Skin epidermis (tissue), 12 donors: ENCODE measurements around the gene TRAF3IP3.

Experiments used
- H3K27ac ChIP-seq, 21 experiments: fragments of 200-600 bp; sonication (generic) in 11 of 21; one replicate each; pipeline ENCODE4 v1.5.0; 2020; ENCODE audit warnings: mild to moderate bottlenecking in 3 of 21, inconsistent platforms in 2 of 21, moderate library complexity in 2 of 21
- H3K4me3 ChIP-seq, 7 experiments: fragments of 200-600 bp; sonication (generic) in 2 of 7; one replicate each; pipeline ENCODE4 v1.5.0; 2020; ENCODE audit warnings: inconsistent platforms in 2 of 7, mild to moderate bottlenecking in 2 of 7, moderate library complexity in 1 of 7

Gene TRAF3IP3

DNA sequence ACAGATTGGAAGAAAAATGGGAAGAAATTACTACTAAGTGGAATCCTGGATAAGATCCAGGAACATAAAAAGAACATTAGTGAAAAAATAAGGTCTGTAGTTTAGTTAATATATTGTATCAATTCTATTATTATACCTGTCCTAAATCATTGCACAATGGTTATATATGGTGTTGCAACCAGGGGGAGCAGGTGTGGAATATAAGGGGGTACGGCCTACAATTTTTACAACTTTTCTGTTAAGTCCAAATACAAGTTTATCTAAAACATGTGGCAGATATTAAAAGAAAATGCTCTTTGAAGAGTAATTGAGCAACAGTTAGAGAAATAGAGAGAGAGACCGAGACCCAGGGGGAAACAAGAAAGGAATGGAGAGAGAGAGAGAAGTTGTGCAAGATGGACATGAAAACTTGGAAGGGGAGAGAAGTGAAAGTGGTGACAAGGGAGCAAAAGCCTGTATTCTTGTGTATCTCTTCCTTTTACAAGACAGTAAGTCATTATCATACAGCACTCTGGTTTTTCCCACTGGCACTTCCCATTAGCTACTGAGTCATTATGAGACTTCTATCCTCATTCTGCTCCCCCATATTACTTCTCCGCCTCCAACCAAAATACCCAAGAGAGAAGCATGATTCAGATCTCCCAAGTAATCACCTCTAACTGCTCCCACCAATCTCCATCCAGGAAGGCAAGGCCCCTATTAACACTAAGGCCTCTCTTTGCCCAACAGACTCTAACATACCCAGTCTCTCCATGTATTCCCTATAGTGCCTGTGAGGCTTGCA lies 22.3 kb upstream of the TRAF3IP3 start:
- H3K27ac ChIP-seq: peak overlapping the region in 1 of 21 experiments; percentile 10
- no peak overlapping the region for H3K4me3 ChIP-seq

GRCh38 chr1:209736490-209737117 lies 19.2 kb upstream of the TRAF3IP3 start:
- Histone ChIP-seq H3K4me3 (no peak overlapping the region), H3K27ac (no peak overlapping the region)

GRCh38 chr1:209737118-209737505 lies 18.7 kb upstream of the TRAF3IP3 start:
- Histone ChIP-seq H3K4me3 (no peak overlapping the region), H3K27ac (no peak overlapping the region)

DNA sequence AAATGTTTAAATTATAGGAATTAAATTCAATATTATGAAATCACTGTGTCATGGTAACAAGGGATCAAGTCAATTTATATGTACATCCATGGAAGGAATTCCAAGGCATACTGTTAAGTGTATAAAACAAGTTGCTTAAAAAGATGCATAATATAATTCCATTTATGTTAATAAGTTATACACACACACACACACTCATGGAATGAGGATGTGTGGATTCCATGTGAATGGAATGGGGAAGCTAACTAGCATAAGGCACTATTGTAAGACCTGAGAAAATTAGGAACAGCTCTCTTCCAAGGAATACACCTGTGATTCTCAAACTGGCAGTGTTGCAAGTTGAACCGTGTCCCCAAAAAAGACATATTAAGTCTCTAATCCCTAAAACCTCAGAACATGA lies 17.6 kb upstream of the TRAF3IP3 start:
- H3K27ac ChIP-seq: no peak overlapping the region

GRCh38 chr1:209741193-209741592 lies 14.7 kb upstream of the TRAF3IP3 start:
- Histone ChIP-seq H3K27ac (no peak overlapping the region), H3K4me3 (no peak overlapping the region)

More for the DNA sequence above, 17.6 kb upstream of the TRAF3IP3 start:
- no peak overlapping the region for H3K4me3 ChIP-seq

- no peak overlapping the region for H3K4me3 ChIP-seq
- H3K27ac ChIP-seq: peak overlapping the region in 2 of 21 experiments; percentile 21 to 71
Measured at GRCh38 chr1:209741889-209742288, 14.0 kb upstream of the TRAF3IP3 start.

DNA sequence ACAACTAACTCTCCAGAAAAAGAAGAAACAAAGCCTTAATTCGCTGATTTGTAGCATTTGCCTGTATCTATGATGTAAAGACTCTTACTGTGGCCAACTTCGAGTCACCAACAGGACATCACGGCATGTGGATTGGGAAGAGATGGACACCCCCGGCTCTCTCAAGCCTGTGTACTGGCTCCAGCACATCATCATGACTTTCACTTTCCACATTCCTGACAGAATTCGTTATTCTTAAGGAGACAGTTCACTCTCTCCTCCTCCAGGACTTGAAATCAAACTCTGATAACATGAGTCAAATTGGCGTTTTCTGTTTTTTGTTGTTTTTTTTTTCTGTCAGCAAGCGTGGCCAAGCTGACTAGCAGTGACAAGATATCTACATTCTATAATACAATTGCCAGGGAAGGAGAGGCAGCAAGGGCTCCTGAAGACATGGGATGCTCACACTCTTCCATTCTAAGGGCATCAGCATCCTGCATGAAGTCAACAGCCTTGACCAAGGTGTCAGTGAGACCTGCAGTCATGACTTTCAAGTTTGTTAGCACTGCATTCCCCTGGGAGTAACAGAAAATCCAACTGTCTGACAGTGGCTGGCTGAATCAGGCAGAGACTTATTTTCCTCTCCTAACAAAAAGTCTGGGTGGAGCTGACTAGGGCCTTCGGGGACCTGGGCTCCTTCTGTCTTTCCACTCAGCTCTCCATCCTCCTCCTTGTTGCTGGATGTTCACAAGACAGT lies 13.3 kb upstream of the TRAF3IP3 start:
- H3K4me3 ChIP-seq: no peak overlapping the region
- H3K27ac ChIP-seq: peak overlapping the region in 2 of 21 experiments; percentile 10 to 71

GRCh38 chr1:209743145-209743482 lies 12.7 kb upstream of the TRAF3IP3 start:
- H3K27ac ChIP-seq: peak overlapping the region in 2 of 21 experiments; percentile 8 to 10
- no peak overlapping the region for H3K4me3 ChIP-seq

- H3K4me3 ChIP-seq: no peak overlapping the region
- peak overlapping the region in 1 of 21 experiments; percentile 31 for H3K27ac ChIP-seq
Measured at GRCh38 chr1:209746451-209747165, 9.2 kb upstream of the TRAF3IP3 start.

GRCh38 chr1:209747580-209748262 lies 8.1 kb upstream of the TRAF3IP3 start:
- peak overlapping the region in 12 of 21 experiments; percentile 9 to 83 (median 44) for H3K27ac ChIP-seq

GRCh38 chr1:209748620-209749019 lies 7.2 kb upstream of the TRAF3IP3 start:
- peak overlapping the region in 5 of 21 experiments; percentile 16 to 83 (median 72) for H3K27ac ChIP-seq

More at GRCh38 chr1:209747580-209748262, 8.1 kb upstream of the TRAF3IP3 start:
- peak overlapping the region; percentile 0 to 34 (median 19) for H3K4me3 ChIP-seq

DNA sequence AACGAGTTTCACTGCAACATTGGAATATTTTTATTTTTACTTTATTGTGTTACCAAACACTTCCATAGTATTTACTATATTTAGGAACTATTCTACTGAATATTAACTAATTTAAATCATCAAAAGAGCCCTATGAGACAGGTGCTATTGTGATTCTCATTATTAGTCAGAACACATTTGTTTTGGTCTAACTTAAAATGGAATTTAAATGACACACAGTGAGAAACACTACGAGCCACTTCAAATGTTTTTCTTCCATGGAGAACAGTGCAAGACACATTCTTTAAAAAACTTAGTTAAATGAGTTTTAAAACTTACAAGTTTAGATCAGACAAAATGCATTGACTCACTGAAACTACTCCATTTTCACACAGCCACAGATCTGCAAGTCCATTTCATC lies 6.6 kb upstream of the TRAF3IP3 start:
- Histone ChIP-seq H3K4me3 (no peak overlapping the region), H3K27ac (peak overlapping the region in 2 of 21 experiments; percentile 40 to 83)

More at GRCh38 chr1:209748620-209749019, 7.2 kb upstream of the TRAF3IP3 start:
- H3K4me3 ChIP-seq: no peak overlapping the region

- H3K27ac ChIP-seq: peak overlapping the region in 3 of 21 experiments; percentile 14 to 83 (median 40)
- no peak overlapping the region for H3K4me3 ChIP-seq
Measured at GRCh38 chr1:209749670-209750323, 6.1 kb upstream of the TRAF3IP3 start.

DNA sequence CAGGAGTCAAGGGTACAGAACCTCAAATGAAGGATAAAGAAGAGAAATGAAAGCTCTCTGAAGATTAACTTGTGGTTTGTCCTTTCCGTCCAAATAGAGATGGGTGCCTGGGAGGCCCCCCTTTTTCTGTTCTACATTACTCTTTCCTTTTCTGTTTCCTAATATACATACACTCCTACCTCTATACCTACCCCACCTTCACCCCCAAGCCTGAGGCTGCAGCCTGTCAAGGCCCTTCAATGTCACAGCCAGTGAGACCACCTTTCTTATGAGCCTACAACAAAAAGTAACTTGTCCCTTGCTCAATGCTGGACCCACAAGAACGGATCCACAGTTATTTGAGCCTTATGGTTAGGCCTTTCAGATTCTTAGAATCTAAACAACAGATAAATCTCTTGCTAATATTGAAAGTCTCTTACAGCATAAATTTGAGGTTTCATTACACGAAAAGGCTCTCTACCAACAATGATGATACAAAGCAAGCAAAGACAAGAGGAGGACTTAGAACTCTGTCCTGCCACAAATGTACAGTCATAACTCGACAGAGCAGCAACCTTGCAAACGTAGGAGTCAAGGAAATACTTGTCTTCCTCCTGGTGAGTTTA lies 4.1 kb upstream of the TRAF3IP3 start:
- Histone ChIP-seq H3K27ac (peak overlapping the region in 11 of 21 experiments; percentile 2 to 83 (median 52)), H3K4me3 (no peak overlapping the region)

DNA sequence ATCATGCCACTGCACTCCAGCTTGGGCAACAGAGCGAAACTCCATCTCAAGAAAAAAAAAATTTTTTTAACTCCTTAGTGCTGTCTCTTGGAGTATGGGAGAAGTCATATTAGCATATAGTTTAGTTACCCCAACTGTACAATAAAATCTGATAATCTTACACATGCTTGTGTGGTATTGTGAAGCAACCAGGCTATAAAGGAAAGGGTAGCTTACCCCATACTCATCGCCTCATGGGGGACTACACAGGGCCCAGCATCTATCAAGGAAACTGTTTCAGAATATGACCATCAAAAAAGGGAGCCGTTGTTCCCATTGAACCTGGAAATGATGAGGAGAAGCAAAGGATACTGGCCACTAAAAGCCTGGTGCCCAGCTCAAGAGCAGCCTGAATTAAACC lies 3.0 kb upstream of the TRAF3IP3 start:
- no peak overlapping the region for H3K27ac ChIP-seq
- no peak overlapping the region for H3K4me3 ChIP-seq

DNA sequence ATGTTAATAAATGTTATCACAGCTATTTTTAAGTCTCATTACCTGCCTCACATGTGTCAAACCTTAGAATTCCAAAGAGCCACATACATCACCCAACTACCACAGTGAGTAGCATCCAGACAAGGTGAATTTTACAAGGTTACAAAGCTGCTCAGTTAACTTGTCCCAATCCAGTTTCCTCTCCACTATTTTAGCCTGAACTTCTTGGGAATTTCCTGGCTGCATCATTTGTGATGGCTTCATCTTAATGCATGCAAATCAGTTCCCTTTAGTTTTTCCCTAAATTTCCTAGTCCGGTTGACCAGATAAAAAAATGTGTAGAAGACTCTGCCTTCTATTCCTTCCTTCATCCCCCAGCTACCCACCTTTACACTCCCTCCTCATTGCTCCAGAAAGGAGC lies 597 bp upstream of the TRAF3IP3 start:
- Histone ChIP-seq H3K27ac (peak overlapping the region in 14 of 21 experiments; percentile 28 to 96 (median 76)), H3K4me3 (no peak overlapping the region)

GRCh38 chr1:209756615-209757445 lies 977 bp downstream of the TRAF3IP3 start:
- H3K4me3 ChIP-seq: peak overlapping the region; percentile 10 to 36 (median 25)
- H3K27ac ChIP-seq: peak overlapping the region in 19 of 21 experiments; percentile 21 to 96 (median 74)
